ENCODE measurements around the gene LSM2.

LSM2 gene

DNA sequence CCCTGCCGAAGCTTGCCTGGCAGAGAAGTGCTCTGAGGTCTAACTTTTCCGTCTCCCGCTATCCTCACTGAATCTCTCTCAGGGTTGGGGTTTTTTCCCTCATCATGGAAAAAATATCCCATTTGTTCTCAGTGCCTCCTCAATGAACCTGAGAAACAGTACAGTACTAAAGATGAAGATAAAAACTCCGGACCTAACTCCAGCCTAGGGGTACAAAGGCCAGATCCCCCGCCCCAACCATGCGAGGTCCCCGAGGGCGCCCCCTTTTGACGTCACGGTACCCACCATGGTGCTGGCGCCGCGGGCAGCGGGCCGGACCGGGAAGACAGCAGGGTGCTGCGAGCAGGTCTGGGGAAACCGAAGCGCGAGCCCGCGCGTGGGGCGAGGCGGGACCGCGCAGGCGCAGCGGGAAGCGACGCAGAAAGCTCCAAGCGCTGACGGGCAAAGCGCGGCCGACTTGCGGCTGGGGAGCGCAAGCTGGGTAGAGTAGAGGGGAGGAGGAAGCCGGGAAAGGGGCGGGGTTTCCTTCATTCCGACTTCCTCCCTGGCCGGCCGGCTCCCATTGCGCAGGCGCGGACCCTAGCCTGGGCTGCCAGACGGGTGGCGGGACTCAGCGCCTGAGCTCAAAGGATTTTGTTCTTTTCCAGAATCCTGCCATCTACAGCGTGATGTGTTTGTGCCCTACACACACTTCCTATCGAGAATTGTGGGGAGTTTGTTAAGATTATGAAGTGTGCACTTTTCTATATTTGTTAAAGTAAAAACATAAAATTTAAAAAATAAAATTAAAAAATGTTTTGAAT is at the start of gene LSM2:
Gene LSM2 (minus strand): TSS at position 497 of the 803 bp plus-strand sequence. CDS start 209 bp downstream, at position 288.
- TF ChIP-seq, protein P1, sequence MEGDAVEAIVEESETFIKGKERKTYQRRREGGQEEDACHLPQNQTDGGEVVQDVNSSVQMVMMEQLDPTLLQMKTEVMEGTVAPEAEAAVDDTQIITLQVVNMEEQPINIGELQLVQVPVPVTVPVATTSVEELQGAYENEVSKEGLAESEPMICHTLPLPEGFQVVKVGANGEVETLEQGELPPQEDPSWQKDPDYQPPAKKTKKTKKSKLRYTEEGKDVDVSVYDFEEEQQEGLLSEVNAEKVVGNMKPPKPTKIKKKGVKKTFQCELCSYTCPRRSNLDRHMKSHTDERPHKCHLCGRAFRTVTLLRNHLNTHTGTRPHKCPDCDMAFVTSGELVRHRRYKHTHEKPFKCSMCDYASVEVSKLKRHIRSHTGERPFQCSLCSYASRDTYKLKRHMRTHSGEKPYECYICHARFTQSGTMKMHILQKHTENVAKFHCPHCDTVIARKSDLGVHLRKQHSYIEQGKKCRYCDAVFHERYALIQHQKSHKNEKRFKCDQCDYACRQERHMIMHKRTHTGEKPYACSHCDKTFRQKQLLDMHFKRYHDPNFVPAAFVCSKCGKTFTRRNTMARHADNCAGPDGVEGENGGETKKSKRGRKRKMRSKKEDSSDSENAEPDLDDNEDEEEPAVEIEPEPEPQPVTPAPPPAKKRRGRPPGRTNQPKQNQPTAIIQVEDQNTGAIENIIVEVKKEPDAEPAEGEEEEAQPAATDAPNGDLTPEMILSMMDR (IDR thresholded peaks at IDR 0.05): peak; percentile 23; the same call in 1 of the 2 replicates

DNA sequence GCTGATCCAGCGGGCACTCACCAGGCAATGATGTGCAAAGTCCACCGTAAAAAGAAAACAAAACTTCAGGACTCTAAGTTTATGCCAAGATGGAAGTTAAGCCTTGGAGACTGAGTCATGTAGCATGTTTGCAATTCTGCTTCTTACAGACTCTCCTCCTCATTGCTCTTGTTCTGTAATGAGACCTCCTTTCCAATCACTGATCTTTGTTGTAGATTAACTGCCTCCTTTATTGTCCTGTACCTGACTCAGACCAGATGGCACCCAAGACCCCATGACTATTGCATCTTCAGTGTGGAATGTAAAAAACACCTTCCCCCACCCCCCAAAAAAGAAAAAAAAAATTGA is 44.7 kb upstream of the LSM2 start:
- TF ChIP-seq, protein P1 (IDR thresholded peaks at IDR 0.05): no peak

- TF ChIP-seq, protein P1 (IDR thresholded peaks at IDR 0.05): no peak
These were observed 44.2 kb upstream of the LSM2 start for GRCh38 chr6:31850765-31851484.

DNA sequence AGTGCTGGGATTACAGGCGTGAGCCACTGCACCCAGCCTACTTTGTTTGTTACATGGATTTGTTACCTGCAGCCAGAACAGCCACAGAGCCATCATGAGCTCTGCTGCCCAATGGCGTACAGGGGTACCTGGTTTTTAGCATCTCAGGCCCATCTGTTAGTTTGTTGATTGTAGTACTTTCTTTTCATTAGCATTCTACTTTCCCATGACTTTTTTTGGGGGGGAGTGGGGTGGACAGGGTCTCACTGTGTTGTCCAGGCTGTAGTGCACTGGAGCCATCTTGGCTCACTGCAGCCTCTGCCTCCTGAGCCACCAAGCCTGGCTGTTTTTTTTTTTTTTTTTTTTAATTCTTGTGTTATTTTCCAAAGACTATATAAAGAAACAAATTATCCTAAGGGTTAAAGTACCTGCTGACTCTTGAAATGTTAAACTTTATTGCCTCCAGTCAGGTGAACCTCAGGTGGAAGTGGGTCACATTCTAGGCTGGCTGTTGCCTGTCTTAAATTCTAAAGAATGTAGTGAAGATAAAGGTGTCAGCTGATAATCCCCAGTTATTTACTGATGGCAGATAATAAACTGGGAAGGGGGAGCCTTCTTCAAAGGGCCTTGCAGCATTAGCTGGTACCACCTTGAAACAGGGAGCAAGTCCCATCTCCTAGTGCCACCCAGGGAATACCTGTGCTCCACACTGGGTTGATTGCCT is 40.7 kb upstream of the LSM2 start:
- TF ChIP-seq, protein P1 (IDR thresholded peaks at IDR 0.05): no peak

GRCh38 chr6:31844507-31844906 is 37.7 kb upstream of the LSM2 start:
- TF ChIP-seq, protein P1 (IDR thresholded peaks at IDR 0.05): no peak

DNA sequence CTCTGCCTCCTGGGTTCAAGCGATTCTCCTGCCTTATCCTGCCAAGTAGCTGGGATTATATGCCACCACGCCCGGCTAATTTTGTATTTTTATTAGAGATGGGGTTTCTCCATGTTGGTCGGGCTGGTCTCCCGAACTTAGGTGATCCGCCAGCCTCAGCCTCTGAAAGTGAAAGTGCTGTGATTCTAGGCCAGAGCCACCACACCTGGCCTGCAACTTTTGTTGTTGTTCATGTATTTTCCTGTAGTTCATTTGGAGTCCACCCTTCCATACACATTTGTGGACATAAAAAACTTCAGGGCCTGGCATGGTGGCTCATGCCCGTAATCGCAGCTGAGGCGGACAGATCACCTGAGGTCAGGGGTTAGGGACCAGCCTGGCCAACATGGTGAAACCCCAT is 35.3 kb upstream of the LSM2 start:
- TF ChIP-seq, protein P1 (IDR thresholded peaks at IDR 0.05): no peak

- TF ChIP-seq, protein P1 (IDR thresholded peaks at IDR 0.05): no peak
These were observed 32.2 kb upstream of the LSM2 start for GRCh38 chr6:31838968-31839367.

Measured in LNCAP (cell line).